ENCODE measurements around the gene GTPBP1. TPM values are rescaled to one million over a fixed set of nuclear protein-coding genes. Genes with fewer than 3 reads are reported as not detected.

The GTPBP1 gene
- total RNA-seq, 4 donors from 2014 or later: 73.0 to 100 (median 76.8) TPM

- Histone ChIP-seq H3K9me3 (no peaks in the 10 kb centered on the region), H3K4me3 (no peak overlapping the region), H3K27ac (no peak overlapping the region), H3K36me3 (peaks cover 28% of the 10 kb centered on the region), H3K4me1 (no peaks in the 10 kb centered on the region), H3K27me3 (no peaks in the 10 kb centered on the region)
- TF ChIP-seq CTCF (IDR thresholded peaks at IDR 0.05) (no peak), POLR2A (IDR thresholded peaks at IDR 0.05) (no peak), EP300 (IDR thresholded peaks at IDR 0.05) (no peak), POLR2AphosphoS5 (IDR thresholded peaks at IDR 0.05) (no peak)
- no peak for DNase-seq (ENCODE audit: low spot score in 2 of 2)
- 95% methylated on average over 3 of the region's 3 CpGs for WGBS
These were observed 29.9 kb upstream of the GTPBP1 start for GRCh38 chr22:38675833-38676232.

GRCh38 chr22:38681582-38682335 is 24.0 kb upstream of the GTPBP1 start, which contains the start of gene TOMM22:
Gene TOMM22, plus strand, starts transcription at chr22:38681957. Its CDS starts 22 bp downstream, at chr22:38681979.
- TF ChIP-seq EP300 (IDR thresholded peaks at IDR 0.05) (no peak), POLR2A (IDR thresholded peaks at IDR 0.05) (peak in 1 of 2 donors; percentile 71), CTCF (IDR thresholded peaks at IDR 0.05) (peak in 1 of 2 donors; percentile 57), POLR2AphosphoS5 (IDR thresholded peaks at IDR 0.05) (peak; percentile 38 to 91 (median 83))
- DNase-seq (ENCODE audit: low spot score in 2 of 2): peak; percentile 90 to 93
- Histone ChIP-seq H3K36me3 (peaks cover 29% of the 10 kb centered on the region), H3K9me3 (no peaks in the 10 kb centered on the region), H3K27me3 (no peaks in the 10 kb centered on the region), H3K4me1 (peaks cover 17% of the 10 kb centered on the region), H3K4me3 (peak within 1 kb of the TSS; percentile 99), H3K27ac (peak within 1 kb of the TSS; percentile 39)
- WGBS: under 1% methylated on average over 34 of the region's 60 CpGs

GRCh38 chr22:38684895-38685294 is 20.8 kb upstream of the GTPBP1 start:
- WGBS: 85% methylated on average over 9 of the region's 9 CpGs
- Histone ChIP-seq H3K27me3 (no peaks in the 10 kb centered on the region), H3K4me1 (peaks cover 17% of the 10 kb centered on the region), H3K9me3 (no peaks in the 10 kb centered on the region), H3K36me3 (peaks cover 60% of the 10 kb centered on the region), H3K4me3 (no peak overlapping the region), H3K27ac (no peak overlapping the region)
- TF ChIP-seq POLR2AphosphoS5 (IDR thresholded peaks at IDR 0.05): no peak
- TF ChIP-seq POLR2A (IDR thresholded peaks at IDR 0.05): no peak
- no peak for TF ChIP-seq EP300 (IDR thresholded peaks at IDR 0.05)
- no peak for TF ChIP-seq CTCF (IDR thresholded peaks at IDR 0.05)
- DNase-seq (ENCODE audit: low spot score in 2 of 2): no peak

GRCh38 chr22:38685761-38686160 is 20.0 kb upstream of the GTPBP1 start:
- no peak for DNase-seq (ENCODE audit: low spot score in 2 of 2)
- Histone ChIP-seq H3K36me3 (peaks cover 66% of the 10 kb centered on the region), H3K4me3 (no peak overlapping the region), H3K27me3 (no peaks in the 10 kb centered on the region), H3K9me3 (no peaks in the 10 kb centered on the region), H3K4me1 (peaks cover 17% of the 10 kb centered on the region), H3K27ac (no peak overlapping the region)
- WGBS: 73% methylated on average over 1 of the region's 1 CpG
- no peak for TF ChIP-seq POLR2A (IDR thresholded peaks at IDR 0.05)
- no peak for TF ChIP-seq EP300 (IDR thresholded peaks at IDR 0.05)
- no peak for TF ChIP-seq CTCF (IDR thresholded peaks at IDR 0.05)
- no peak for TF ChIP-seq POLR2AphosphoS5 (IDR thresholded peaks at IDR 0.05)

GRCh38 chr22:38689651-38690050 is 16.1 kb upstream of the GTPBP1 start:
- no peak for TF ChIP-seq CTCF (IDR thresholded peaks at IDR 0.05)
- TF ChIP-seq POLR2A (IDR thresholded peaks at IDR 0.05): no peak
- no peak for TF ChIP-seq EP300 (IDR thresholded peaks at IDR 0.05)
- no peak for TF ChIP-seq POLR2AphosphoS5 (IDR thresholded peaks at IDR 0.05)
- 53% methylated on average over 1 of the region's 1 CpG for WGBS
- Histone ChIP-seq H3K27me3 (no peaks in the 10 kb centered on the region), H3K9me3 (no peaks in the 10 kb centered on the region), H3K36me3 (peaks cover 54% of the 10 kb centered on the region), H3K4me3 (no peak overlapping the region), H3K4me1 (peaks cover 6% of the 10 kb centered on the region), H3K27ac (no peak overlapping the region)
- DNase-seq (ENCODE audit: low spot score in 2 of 2): no peak

Measured in suprapubic skin (tissue), 4 donors.